ENCODE data around the gene AP4S1.
"Not testable (repeated sequence)": the region's sequence is repeated elsewhere in the genome, so short reads cannot be mapped to it uniquely, and the experiment has no call there.

The AP4S1 gene

GRCh38 chr14:31069343-31069742 lies 43.9 kb downstream of the AP4S1 start:
- Histone ChIP-seq H3K9ac (ENCODE audit: low read depth, low read length) (no peak overlapping the region), H3K9me3 (ENCODE audit: insufficient read depth, low read depth, low read length) (no peaks in the 10 kb centered on the region), H3K27me3 (ENCODE audit: insufficient read depth, low read length) (no peaks in the 10 kb centered on the region), H3K36me3 (ENCODE audit: insufficient read depth, low read length) (peaks cover 3% of the 10 kb centered on the region; the same call in 1 of the 2 replicates), H3K4me3 (ENCODE audit: low read length) (no peak overlapping the region), H3K27ac (ENCODE audit: low read depth, low read length) (no peak overlapping the region), H3K4me1 (ENCODE audit: insufficient read depth, low read length) (no peaks in the 10 kb centered on the region)
- 94% methylated on average over 3 of the region's 3 CpGs for WGBS

GRCh38 chr14:31070431-31070830 lies 45.0 kb downstream of the AP4S1 start:
- H3K27me3 ChIP-seq (ENCODE audit: insufficient read depth, low read length) = no peaks in the 10 kb centered on the region
- no peak overlapping the region for H3K27ac ChIP-seq (ENCODE audit: low read depth, low read length)
- H3K4me1 ChIP-seq (ENCODE audit: insufficient read depth, low read length) = no peaks in the 10 kb centered on the region
- H3K4me3 ChIP-seq (ENCODE audit: low read length) = no peak overlapping the region
- no peak overlapping the region for H3K9ac ChIP-seq (ENCODE audit: low read depth, low read length)
- peaks cover 10% of the 10 kb centered on the region; the same call in 1 of the 2 replicates for H3K36me3 ChIP-seq (ENCODE audit: insufficient read depth, low read length)
- 95% methylated on average over 5 of the region's 5 CpGs for WGBS
- peaks cover 3% of the 10 kb centered on the region; the same call in 1 of the 2 replicates for H3K9me3 ChIP-seq (ENCODE audit: insufficient read depth, low read depth, low read length)

- Histone ChIP-seq H3K27ac (ENCODE audit: low read depth, low read length) (no peak overlapping the region), H3K9ac (ENCODE audit: low read depth, low read length) (no peak overlapping the region)
Measured at GRCh38 chr14:31071151-31071550, 45.7 kb downstream of the AP4S1 start.

GRCh38 chr14:31075144-31075543 lies 49.7 kb downstream of the AP4S1 start:
- Histone ChIP-seq H3K4me1 (ENCODE audit: insufficient read depth, low read length) (no peaks in the 10 kb centered on the region), H3K4me3 (ENCODE audit: low read length) (no peak overlapping the region), H3K9me3 (ENCODE audit: insufficient read depth, low read depth, low read length) (peaks cover 3% of the 10 kb centered on the region; the same call in 1 of the 2 replicates), H3K27ac (ENCODE audit: low read depth, low read length) (no peak overlapping the region), H3K36me3 (ENCODE audit: insufficient read depth, low read length) (peaks cover 13% of the 10 kb centered on the region; the same call in 1 of the 2 replicates), H3K9ac (ENCODE audit: low read depth, low read length) (no peak overlapping the region), H3K27me3 (ENCODE audit: insufficient read depth, low read length) (no peaks in the 10 kb centered on the region)
- 100% methylated on average over 1 of the region's 2 CpGs for WGBS

More at GRCh38 chr14:31071151-31071550, 45.7 kb downstream of the AP4S1 start:
- Histone ChIP-seq H3K4me1 (ENCODE audit: insufficient read depth, low read length) (no peaks in the 10 kb centered on the region), H3K36me3 (ENCODE audit: insufficient read depth, low read length) (peaks cover 12% of the 10 kb centered on the region; the same call in 1 of the 2 replicates), H3K9me3 (ENCODE audit: insufficient read depth, low read depth, low read length) (peaks cover 3% of the 10 kb centered on the region; the same call in 1 of the 2 replicates), H3K4me3 (ENCODE audit: low read length) (no peak overlapping the region), H3K27me3 (ENCODE audit: insufficient read depth, low read length) (no peaks in the 10 kb centered on the region)
- WGBS = 100% methylated on average over 2 of the region's 2 CpGs

GRCh38 chr14:31078766-31079165 lies 53.3 kb downstream of the AP4S1 start:
- Histone ChIP-seq H3K27ac (ENCODE audit: low read depth, low read length) (no peak overlapping the region), H3K9ac (ENCODE audit: low read depth, low read length) (no peak overlapping the region), H3K4me1 (ENCODE audit: insufficient read depth, low read length) (no peaks in the 10 kb centered on the region), H3K4me3 (ENCODE audit: low read length) (no peak overlapping the region), H3K36me3 (ENCODE audit: insufficient read depth, low read length) (peaks cover 15% of the 10 kb centered on the region), H3K27me3 (ENCODE audit: insufficient read depth, low read length) (no peaks in the 10 kb centered on the region), H3K9me3 (ENCODE audit: insufficient read depth, low read depth, low read length) (peaks cover 3% of the 10 kb centered on the region; the same call in 1 of the 2 replicates)
- WGBS = 94% methylated on average over 2 of the region's 2 CpGs

- H3K27me3 ChIP-seq (ENCODE audit: insufficient read depth, low read length) = no peaks in the 10 kb centered on the region
- WGBS = 90% methylated on average over 2 of the region's 3 CpGs
Measured at GRCh38 chr14:31080056-31080455, 54.6 kb downstream of the AP4S1 start.

GRCh38 chr14:31080484-31080883 lies 55.0 kb downstream of the AP4S1 start:
- Histone ChIP-seq H3K4me3 (ENCODE audit: low read length) (no peak overlapping the region), H3K4me1 (ENCODE audit: insufficient read depth, low read length) (no peaks in the 10 kb centered on the region), H3K9me3 (ENCODE audit: insufficient read depth, low read depth, low read length) (no peaks in the 10 kb centered on the region), H3K27me3 (ENCODE audit: insufficient read depth, low read length) (no peaks in the 10 kb centered on the region), H3K36me3 (ENCODE audit: insufficient read depth, low read length) (peaks cover 14% of the 10 kb centered on the region; the same call in 1 of the 2 replicates), H3K27ac (ENCODE audit: low read depth, low read length) (no peak overlapping the region), H3K9ac (ENCODE audit: low read depth, low read length) (no peak overlapping the region)
- 93% methylated on average over 4 of the region's 4 CpGs for WGBS

More at GRCh38 chr14:31080056-31080455, 54.6 kb downstream of the AP4S1 start:
- Histone ChIP-seq H3K27ac (ENCODE audit: low read depth, low read length) (no peak overlapping the region), H3K9me3 (ENCODE audit: insufficient read depth, low read depth, low read length) (peaks cover under 1% of the 10 kb centered on the region; the same call in 1 of the 2 replicates), H3K4me3 (ENCODE audit: low read length) (no peak overlapping the region), H3K36me3 (ENCODE audit: insufficient read depth, low read length) (peaks cover 12% of the 10 kb centered on the region), H3K4me1 (ENCODE audit: insufficient read depth, low read length) (no peaks in the 10 kb centered on the region), H3K9ac (ENCODE audit: low read depth, low read length) (no peak overlapping the region)

- Histone ChIP-seq H3K4me3 (ENCODE audit: low read length) (no peak overlapping the region), H3K27me3 (ENCODE audit: insufficient read depth, low read length) (no peaks in the 10 kb centered on the region), H3K36me3 (ENCODE audit: insufficient read depth, low read length) (peaks cover 10% of the 10 kb centered on the region; the same call in 1 of the 2 replicates), H3K27ac (ENCODE audit: low read depth, low read length) (no peak overlapping the region), H3K9ac (ENCODE audit: low read depth, low read length) (no peak overlapping the region), H3K4me1 (ENCODE audit: insufficient read depth, low read length) (no peaks in the 10 kb centered on the region), H3K9me3 (ENCODE audit: insufficient read depth, low read depth, low read length) (no peaks in the 10 kb centered on the region)
- 94% methylated on average over 3 of the region's 3 CpGs for WGBS
Measured at GRCh38 chr14:31083781-31084180, 58.3 kb downstream of the AP4S1 start.

GRCh38 chr14:31084385-31084784 lies 58.9 kb downstream of the AP4S1 start:
- Histone ChIP-seq H3K4me1 (ENCODE audit: insufficient read depth, low read length) (no peaks in the 10 kb centered on the region), H3K4me3 (ENCODE audit: low read length) (no peak overlapping the region), H3K27me3 (ENCODE audit: insufficient read depth, low read length) (no peaks in the 10 kb centered on the region), H3K9ac (ENCODE audit: low read depth, low read length) (no peak overlapping the region), H3K36me3 (ENCODE audit: insufficient read depth, low read length) (peaks cover 10% of the 10 kb centered on the region; the same call in 1 of the 2 replicates), H3K9me3 (ENCODE audit: insufficient read depth, low read depth, low read length) (no peaks in the 10 kb centered on the region), H3K27ac (ENCODE audit: low read depth, low read length) (no peak overlapping the region)
- WGBS = 88% methylated on average over 5 of the region's 5 CpGs

GRCh38 chr14:31085027-31085426 lies 59.6 kb downstream of the AP4S1 start:
- H3K9ac ChIP-seq (ENCODE audit: low read depth, low read length) = no peak overlapping the region
- H3K36me3 ChIP-seq (ENCODE audit: insufficient read depth, low read length) = peaks cover 10% of the 10 kb centered on the region; the same call in 1 of the 2 replicates
- no peaks in the 10 kb centered on the region for H3K9me3 ChIP-seq (ENCODE audit: insufficient read depth, low read depth, low read length)
- WGBS = 95% methylated on average over 3 of the region's 3 CpGs
- H3K4me3 ChIP-seq (ENCODE audit: low read length) = no peak overlapping the region
- H3K27me3 ChIP-seq (ENCODE audit: insufficient read depth, low read length) = no peaks in the 10 kb centered on the region
- no peak overlapping the region for H3K27ac ChIP-seq (ENCODE audit: low read depth, low read length)
- no peaks in the 10 kb centered on the region for H3K4me1 ChIP-seq (ENCODE audit: insufficient read depth, low read length)

GRCh38 chr14:31086466-31086865 lies 61.0 kb downstream of the AP4S1 start:
- not testable (repeated sequence) for H3K4me3 ChIP-seq (ENCODE audit: low read length); H3K36me3 ChIP-seq (ENCODE audit: insufficient read depth, low read length); H3K27me3 ChIP-seq (ENCODE audit: insufficient read depth, low read length); H3K9me3 ChIP-seq (ENCODE audit: insufficient read depth, low read depth, low read length); H3K9ac ChIP-seq (ENCODE audit: low read depth, low read length); H3K4me1 ChIP-seq (ENCODE audit: insufficient read depth, low read length); H3K27ac ChIP-seq (ENCODE audit: low read depth, low read length)
- WGBS = 94% methylated on average over 7 of the region's 9 CpGs
